H9 (cell line): ENCODE results near the gene ZNF71. TPM values are rescaled to one million over a fixed set of nuclear protein-coding genes. Genes with fewer than 3 reads are reported as not detected.

Experiments
- DNase-seq: peaks from one replicate; pipeline ENCODE4 v3.0.0-alpha.2; 2017
- H2AFZ ChIP-seq: one replicate; pipeline ENCODE4 v1.6.1; 2013; ENCODE audit warnings: mild to moderate bottlenecking, low read length, control low read depth, moderate library complexity
- H2AK5ac ChIP-seq: 2 replicates; pipeline ENCODE4 v1.6.1; 2013; ENCODE audit warnings: low read length, control low read depth, mixed read lengths; ENCODE audit not compliant: insufficient read length
- H2BK120ac ChIP-seq: one replicate; pipeline ENCODE4 v1.6.1; 2013; ENCODE audit warnings: low read depth, mild to moderate bottlenecking, low read length, control low read depth, inconsistent platforms; ENCODE audit not compliant: poor library complexity, severe bottlenecking
- H2BK12ac ChIP-seq: 2 replicates; pipeline ENCODE4 v1.6.1; 2013; ENCODE audit warnings: low read length, control low read depth, mixed read lengths, low read depth; ENCODE audit not compliant: insufficient read length
- H2BK15ac ChIP-seq: 2 replicates; pipeline ENCODE4 v1.6.1; 2013; ENCODE audit warnings: low read depth, low read length, control low read depth
- H2BK20ac ChIP-seq: one replicate; pipeline ENCODE4 v1.6.1; 2013; ENCODE audit warnings: low read depth, mild to moderate bottlenecking, low read length, control low read depth, inconsistent platforms; ENCODE audit not compliant: poor library complexity, severe bottlenecking
- H2BK5ac ChIP-seq: 2 replicates; pipeline ENCODE4 v1.6.1; 2013; ENCODE audit warnings: low read length, control low read depth, mixed read lengths; ENCODE audit not compliant: insufficient read length
- H3K14ac ChIP-seq: 2 replicates; pipeline ENCODE4 v1.6.1; 2013; ENCODE audit warnings: low read length, control low read depth; ENCODE audit not compliant: insufficient read depth
- H3K18ac ChIP-seq: 2 replicates; pipeline ENCODE4 v1.6.1; 2013; ENCODE audit warnings: low read depth, mild to moderate bottlenecking, mixed read lengths, low read length, control low read depth; ENCODE audit not compliant: insufficient read length
- H3K23ac ChIP-seq: 2 replicates; pipeline ENCODE4 v1.6.1; 2013; ENCODE audit warnings: low read length, control low read depth, mixed read lengths, low read depth; ENCODE audit not compliant: insufficient read length
- H3K23me2 ChIP-seq: 2 replicates; pipeline ENCODE4 v1.6.1; 2013; ENCODE audit warnings: low read depth, mild to moderate bottlenecking, mixed read lengths, low read length, control low read depth; ENCODE audit not compliant: insufficient read length, poor library complexity, severe bottlenecking
- H3K27ac ChIP-seq: 2 replicates; pipeline ENCODE4 v1.5.1; 2013; ENCODE audit warnings: low read length, control low read depth, mixed read lengths, low read depth; ENCODE audit not compliant: insufficient read length
- H3K27me3 ChIP-seq: 2 replicates; pipeline ENCODE4 v1.6.1; 2013; ENCODE audit warnings: low read length, control low read depth, inconsistent platforms; ENCODE audit not compliant: insufficient read depth
- H3K4ac ChIP-seq: 2 replicates; pipeline ENCODE4 v1.6.1; 2013; ENCODE audit warnings: low read depth, mild to moderate bottlenecking, control low read depth, inconsistent platforms, low read length, moderate library complexity
- H3K4me1 ChIP-seq: 2 replicates; pipeline ENCODE4 v1.6.1; 2013; ENCODE audit warnings: low read length, control low read depth, inconsistent platforms; ENCODE audit not compliant: insufficient read depth
- H3K4me2 ChIP-seq: 2 replicates; pipeline ENCODE4 v1.6.1; 2013; ENCODE audit warnings: low read length, control low read depth, mixed read lengths; ENCODE audit not compliant: insufficient read length, insufficient read depth
- H3K56ac ChIP-seq: 2 replicates; pipeline ENCODE4 v1.6.1; 2013; ENCODE audit warnings: low read depth, mild to moderate bottlenecking, mixed read lengths, low read length, control low read depth; ENCODE audit not compliant: insufficient read length
- H3K79me1 ChIP-seq: 2 replicates; pipeline ENCODE4 v1.6.1; 2013; ENCODE audit warnings: low read depth, mild to moderate bottlenecking, moderate library complexity, low read length, control low read depth, inconsistent platforms; ENCODE audit not compliant: insufficient read depth, poor library complexity, severe bottlenecking
- H3K79me2 ChIP-seq: 2 replicates; pipeline ENCODE4 v1.6.1; 2013; ENCODE audit warnings: low read length, control low read depth, inconsistent platforms; ENCODE audit not compliant: insufficient read depth
- H3K9ac ChIP-seq: 2 replicates; pipeline ENCODE4 v1.6.1; 2013; ENCODE audit warnings: low read length, control low read depth, mixed read lengths; ENCODE audit not compliant: insufficient read length; ENCODE audit errors: extremely low read depth
- H3K9me3 ChIP-seq: one replicate; pipeline ENCODE4 v1.6.1; 2013; ENCODE audit warnings: low read depth, low read length, inconsistent platforms; ENCODE audit not compliant: control insufficient read depth
- H3T11ph ChIP-seq: one replicate; pipeline ENCODE4 v1.6.1; 2013; ENCODE audit warnings: mild to moderate bottlenecking, low read length, control low read depth, inconsistent platforms
- H4K20me1 ChIP-seq: one replicate; pipeline ENCODE4 v1.6.1; 2013; ENCODE audit not compliant: control insufficient read depth, insufficient read length, insufficient read depth
- H4K5ac ChIP-seq: 2 replicates; pipeline ENCODE4 v1.6.1; 2013; ENCODE audit warnings: low read depth, mild to moderate bottlenecking, mixed read lengths, low read length, control low read depth; ENCODE audit not compliant: insufficient read length
- H4K8ac ChIP-seq: replicated peaks from 2 replicates; pipeline ENCODE4 v1.6.1; 2013; ENCODE audit warnings: low read length, control low read depth, mixed read lengths, low read depth; ENCODE audit not compliant: insufficient read length
- H4K91ac ChIP-seq: 2 replicates; pipeline ENCODE4 v1.6.1; 2013; ENCODE audit warnings: low read depth, mild to moderate bottlenecking, moderate library complexity, mixed read lengths, low read length, control low read depth; ENCODE audit not compliant: insufficient read length
- H3K27ac Mint-ChIP-seq, 3 experiments: 2 replicates in 2 of 3; 3 replicates in 1 of 3; pipeline ENCODE4 v1.8.0; 2020 to 2021; ENCODE audit warnings: mixed read lengths in 3 of 3, mild to moderate bottlenecking in 1 of 3, moderate library complexity in 1 of 3
- H3K27me3 Mint-ChIP-seq: 2 replicates; pipeline ENCODE4 v1.8.0; 2021; ENCODE audit warnings: low read depth, mild to moderate bottlenecking, moderate library complexity, mixed read lengths
- H3K36me3 Mint-ChIP-seq, 3 experiments: 2 replicates in 2 of 3; 3 replicates in 1 of 3; pipeline ENCODE4 v1.8.0; 2020 to 2021; ENCODE audit warnings: low read depth in 3 of 3, mixed read lengths in 3 of 3; ENCODE audit not compliant: insufficient read depth in 1 of 3
- H3K4me1 Mint-ChIP-seq, 2 experiments: 2 replicates each; pipeline ENCODE4 v1.8.0; 2020; ENCODE audit warnings: mixed read lengths in 2 of 2
- H3K4me3 Mint-ChIP-seq, 2 experiments: 2 replicates in 1 of 2; 3 replicates in 1 of 2; pipeline ENCODE4 v1.8.0; 2020 to 2021; ENCODE audit warnings: mild to moderate bottlenecking in 2 of 2, mixed read lengths in 2 of 2, moderate library complexity in 1 of 2
- H3K9me3 Mint-ChIP-seq, 2 experiments: 2 replicates in 1 of 2; 3 replicates in 1 of 2; pipeline ENCODE4 v1.8.0; 2020; ENCODE audit warnings: mild to moderate bottlenecking in 2 of 2, mixed read lengths in 2 of 2, moderate library complexity in 1 of 2
- WGBS: extraction: QIAGEN DNeasy Blood & Tissue Kit; methylation state at CpG from one replicate; pipeline ENCODE4 v1.1.7; 2013; ENCODE audit warnings: missing lambda C conversion rate, low lambda C conversion rate, mixed read lengths; ENCODE audit not compliant: insufficient read length; ENCODE audit errors: extremely low coverage; 5-methylcytosine and 5-hydroxymethylcytosine counted together
- total RNA-seq: library from RNA; stranded (reverse); gene quantifications from 2 replicates; pipeline ENCODE4 v1.2.1, GENCODE V29; 2021
- TF ChIP-seq, protein P1 (sequence below): fragments of 200-600 bp; sonication (generic); conservative IDR thresholded peaks from 3 replicates; pipeline ENCODE4 v1.8.0; 2021; ENCODE audit warnings: antibody characterized with exemption, mild to moderate bottlenecking

Gene ZNF71
- total RNA-seq, 1 experiment from 2014 or later, result 7.2 TPM

DNA sequence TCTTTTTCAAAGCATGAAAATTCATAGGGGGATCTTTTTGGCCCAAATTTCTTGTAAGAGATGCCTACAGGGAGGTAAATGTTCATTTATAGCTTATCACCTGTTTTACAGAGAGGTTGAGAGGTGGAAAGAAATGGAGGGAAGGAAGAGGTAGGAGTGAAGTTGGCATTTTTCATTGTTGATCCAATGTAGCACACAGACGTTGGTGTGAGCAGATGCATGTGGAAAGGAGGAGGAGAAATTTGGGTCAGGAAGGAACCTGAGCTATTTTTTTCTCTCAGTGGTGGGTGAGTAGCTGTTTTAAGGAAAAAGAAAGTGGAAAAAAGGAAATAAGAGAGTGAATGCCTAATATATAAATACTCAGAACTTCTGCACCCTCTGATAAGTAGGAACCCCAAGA, 37.9 kb downstream of the ZNF71 start:
- H3K36me3 Mint-ChIP-seq, result peaks cover 4 to 36% (median 13%) of the 10 kb centered on the region in 3 experiments
- H3K27me3 Mint-ChIP-seq, result peaks cover 3% of the 10 kb centered on the region
- Histone ChIP-seq H3K9ac (no peak overlapping the region), H4K5ac (no peak overlapping the region), H3K4me1 (no peaks in the 10 kb centered on the region), H4K91ac (no peak overlapping the region), H2BK12ac (no peak overlapping the region), H2AFZ (no peak overlapping the region), H3K9me3 (peaks cover 39% of the 10 kb centered on the region), H3K79me2 (no peaks in the 10 kb centered on the region), H3K56ac (no peak overlapping the region), H3K18ac (no peak overlapping the region), H3K27me3 (no peaks in the 10 kb centered on the region), H2BK20ac (no peak overlapping the region), H3K23ac (no peak overlapping the region), H3K79me1 (no peaks in the 10 kb centered on the region), H3K14ac (no peak overlapping the region), H2AK5ac (no peak overlapping the region), H2BK120ac (no peak overlapping the region), H4K8ac (no peak overlapping the region), H3K23me2 (peaks cover 3% of the 10 kb centered on the region), H3T11ph (no peak overlapping the region), H2BK15ac (no peak overlapping the region), H3K27ac (no peak overlapping the region), H3K4me2 (no peak overlapping the region), H2BK5ac (no peak overlapping the region), H4K20me1 (no peaks in the 10 kb centered on the region), H3K4ac (no peak overlapping the region)
- H3K27ac Mint-ChIP-seq, result no peak overlapping the region
- TF ChIP-seq, protein P1, sequence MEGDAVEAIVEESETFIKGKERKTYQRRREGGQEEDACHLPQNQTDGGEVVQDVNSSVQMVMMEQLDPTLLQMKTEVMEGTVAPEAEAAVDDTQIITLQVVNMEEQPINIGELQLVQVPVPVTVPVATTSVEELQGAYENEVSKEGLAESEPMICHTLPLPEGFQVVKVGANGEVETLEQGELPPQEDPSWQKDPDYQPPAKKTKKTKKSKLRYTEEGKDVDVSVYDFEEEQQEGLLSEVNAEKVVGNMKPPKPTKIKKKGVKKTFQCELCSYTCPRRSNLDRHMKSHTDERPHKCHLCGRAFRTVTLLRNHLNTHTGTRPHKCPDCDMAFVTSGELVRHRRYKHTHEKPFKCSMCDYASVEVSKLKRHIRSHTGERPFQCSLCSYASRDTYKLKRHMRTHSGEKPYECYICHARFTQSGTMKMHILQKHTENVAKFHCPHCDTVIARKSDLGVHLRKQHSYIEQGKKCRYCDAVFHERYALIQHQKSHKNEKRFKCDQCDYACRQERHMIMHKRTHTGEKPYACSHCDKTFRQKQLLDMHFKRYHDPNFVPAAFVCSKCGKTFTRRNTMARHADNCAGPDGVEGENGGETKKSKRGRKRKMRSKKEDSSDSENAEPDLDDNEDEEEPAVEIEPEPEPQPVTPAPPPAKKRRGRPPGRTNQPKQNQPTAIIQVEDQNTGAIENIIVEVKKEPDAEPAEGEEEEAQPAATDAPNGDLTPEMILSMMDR, result no peak
- H3K4me3 Mint-ChIP-seq, result no peak overlapping the region
- WGBS, result no CpG with 5 or more reads among the region's 1 CpG
- peaks cover 89 to 90% of the 10 kb centered on the region in 2 experiments for H3K9me3 Mint-ChIP-seq
- no peaks in the 10 kb centered on the region for H3K4me1 Mint-ChIP-seq
- DNase-seq, result no peak
